NCI-H69 (cell line): ENCODE results near the gene GNA12.

ENCODE experiments used
- DNase-seq: peaks from one replicate; lab custom pipeline; 2025; lab: John Stamatoyannopoulos, UW

GNA12 gene

DNA sequence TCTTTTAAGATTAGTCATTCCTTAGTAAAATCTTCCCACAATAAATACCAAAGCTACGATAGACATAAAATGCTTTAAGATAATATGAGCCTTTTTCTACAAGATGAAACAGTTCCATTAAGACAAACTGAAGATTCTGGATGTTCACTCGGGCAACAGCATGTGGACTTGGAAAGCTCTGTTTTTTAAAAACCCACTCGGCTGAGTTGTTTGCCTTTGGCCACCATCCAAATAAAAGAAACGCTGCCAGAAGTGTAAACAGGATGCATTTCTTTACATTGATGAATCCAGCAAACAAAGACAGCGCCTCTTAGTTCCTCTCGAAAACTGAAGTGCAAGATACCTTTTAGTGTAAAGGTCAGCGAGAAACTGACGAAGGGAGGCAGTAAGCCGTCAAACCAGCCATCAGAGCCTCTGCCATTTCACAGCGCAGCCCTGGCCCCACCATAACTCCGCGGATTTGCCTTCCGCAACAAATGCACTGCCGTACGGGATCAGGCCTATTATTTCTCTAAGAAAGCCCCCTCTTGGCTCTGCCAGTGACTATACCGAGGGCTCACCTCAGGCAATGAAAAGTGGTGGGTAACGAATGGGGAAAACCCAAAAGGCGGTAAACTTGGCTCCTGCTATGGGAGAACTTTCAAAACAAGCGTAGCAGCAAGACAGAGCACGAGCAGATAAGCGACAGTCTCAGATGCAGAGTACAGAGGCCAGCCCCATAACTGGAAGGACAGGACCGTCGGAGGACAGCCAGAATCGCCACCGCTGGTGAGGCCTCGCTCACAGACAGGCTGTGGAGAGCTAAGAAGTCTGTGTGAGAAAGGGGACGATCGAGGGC, 41.4 kb downstream of the GNA12 start:
- DNase-seq: peak; percentile 68

DNA sequence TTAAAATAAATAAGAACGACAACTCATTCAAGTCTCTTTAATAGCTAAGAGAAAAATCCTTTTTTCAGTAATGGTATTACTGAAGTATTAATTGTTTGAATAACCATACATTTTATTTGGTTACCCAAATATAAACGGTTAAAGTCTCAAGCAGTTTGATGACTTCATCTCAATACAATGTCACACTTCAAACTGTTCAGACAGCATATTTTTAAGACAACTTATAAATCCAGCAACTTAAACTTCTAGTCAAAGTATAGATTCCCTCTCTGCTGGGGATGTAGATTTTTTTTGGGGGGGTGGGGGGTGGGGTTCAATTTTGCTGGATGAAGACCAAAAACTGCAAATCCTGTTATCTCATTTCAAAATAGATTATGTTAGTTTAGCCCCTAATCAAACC, 42.0 kb downstream of the GNA12 start:
- DNase-seq: no peak

DNA sequence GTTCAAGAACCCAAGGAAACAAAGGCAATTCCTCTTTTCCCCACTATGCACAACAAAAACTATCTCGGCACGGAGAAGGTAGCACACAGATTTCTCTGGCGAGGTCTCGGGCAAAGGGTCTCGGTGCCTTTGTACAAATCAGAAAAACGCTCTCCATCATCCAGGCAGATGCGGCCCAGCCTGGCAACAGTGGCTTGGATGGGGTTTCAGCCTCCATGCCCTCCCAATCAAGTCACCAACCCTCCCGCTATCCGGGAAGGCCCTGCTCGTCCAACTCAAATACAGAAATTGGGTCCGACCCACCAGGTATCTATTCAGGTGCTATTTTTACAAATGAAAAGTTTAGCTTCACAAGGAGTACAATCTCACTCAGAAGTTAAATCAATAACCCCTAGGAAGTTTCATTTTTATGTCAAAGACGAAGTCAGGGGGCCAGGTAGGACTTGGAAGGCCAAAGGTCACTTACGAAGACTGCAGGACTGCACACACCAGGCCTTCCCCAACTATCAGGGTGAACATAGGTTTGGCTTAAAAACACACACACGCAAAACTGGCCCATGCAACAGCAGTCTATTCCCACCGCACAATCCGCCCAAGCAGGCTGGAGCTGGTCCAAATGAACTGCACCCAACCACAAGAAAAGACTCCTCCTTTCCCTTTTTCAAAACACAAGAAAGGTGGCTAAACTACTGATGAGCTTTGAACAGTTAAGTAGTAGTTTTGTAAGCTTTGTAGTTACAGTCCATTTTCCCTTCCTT, 43.0 kb downstream of the GNA12 start:
- no peak for DNase-seq

DNA sequence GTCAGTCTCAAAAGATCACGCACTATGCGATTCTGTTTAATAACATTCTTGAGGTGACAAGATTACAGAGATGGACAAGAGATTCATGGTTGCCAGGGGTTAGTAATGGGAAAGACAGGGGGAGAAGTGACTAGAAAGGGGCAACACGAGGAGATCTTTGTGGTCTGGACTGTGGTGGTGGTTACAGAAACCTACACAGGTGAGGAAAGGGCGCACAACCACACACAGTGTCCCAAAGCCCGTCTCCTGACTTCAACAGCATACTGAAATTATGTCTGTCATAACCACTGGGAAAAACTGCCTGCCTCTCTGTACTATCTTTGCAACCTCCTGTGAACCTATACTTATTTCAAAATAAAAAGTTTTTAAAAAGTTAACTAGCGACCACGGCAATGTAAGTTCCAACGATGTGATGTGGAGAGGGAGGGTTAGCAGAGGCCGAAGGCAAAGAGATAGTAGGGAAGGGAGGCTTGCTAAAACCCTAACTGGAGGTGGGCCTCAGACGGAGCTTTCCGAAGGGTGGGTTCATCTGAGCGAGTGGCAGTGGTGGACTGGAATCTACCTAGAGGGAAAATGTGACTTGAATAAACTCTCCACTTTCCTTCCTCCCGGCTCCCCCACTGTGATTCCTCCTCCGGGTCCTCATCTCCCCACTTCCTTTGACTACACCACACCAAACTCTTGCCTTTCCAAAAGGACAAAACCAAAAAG, 43.7 kb downstream of the GNA12 start:
- DNase-seq: no peak

DNA sequence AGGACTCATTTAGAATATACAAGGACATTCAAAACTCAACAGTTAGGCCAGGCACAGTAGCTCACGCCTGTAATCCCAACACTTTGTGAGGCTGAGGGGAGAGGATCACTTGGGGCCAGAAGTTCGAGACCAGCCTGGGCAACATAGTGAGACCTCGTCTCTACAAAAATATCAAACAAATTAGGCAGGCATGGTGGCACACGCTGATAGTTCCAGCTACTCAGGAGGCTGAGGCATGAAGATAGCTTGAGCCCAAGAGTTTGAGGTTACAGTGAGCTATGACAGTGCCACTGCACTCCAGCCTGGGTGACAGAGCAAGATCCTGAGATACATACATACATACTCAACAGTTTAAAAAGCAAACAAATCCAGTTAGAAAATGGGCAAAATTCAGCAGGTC, 44.9 kb downstream of the GNA12 start:
- DNase-seq: no peak

DNA sequence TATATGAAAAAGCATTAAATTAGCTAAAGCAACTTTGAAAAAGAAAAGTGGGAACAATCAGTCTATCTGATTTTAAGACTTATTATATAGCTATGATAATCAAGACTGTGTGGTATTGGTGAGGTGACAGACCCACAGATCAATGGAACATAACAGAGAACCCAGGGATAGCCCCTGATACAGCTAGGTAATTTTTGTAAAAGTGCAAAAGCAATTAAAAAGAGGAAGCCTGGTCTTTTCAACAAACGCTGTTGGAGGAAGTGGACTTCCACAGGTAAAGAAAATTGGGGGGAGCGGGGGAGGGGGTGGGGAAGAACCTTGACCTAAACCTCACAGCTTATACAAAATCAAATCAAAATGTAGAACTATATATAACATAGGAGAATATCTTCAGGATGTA, 45.4 kb downstream of the GNA12 start:
- no peak for DNase-seq

DNA sequence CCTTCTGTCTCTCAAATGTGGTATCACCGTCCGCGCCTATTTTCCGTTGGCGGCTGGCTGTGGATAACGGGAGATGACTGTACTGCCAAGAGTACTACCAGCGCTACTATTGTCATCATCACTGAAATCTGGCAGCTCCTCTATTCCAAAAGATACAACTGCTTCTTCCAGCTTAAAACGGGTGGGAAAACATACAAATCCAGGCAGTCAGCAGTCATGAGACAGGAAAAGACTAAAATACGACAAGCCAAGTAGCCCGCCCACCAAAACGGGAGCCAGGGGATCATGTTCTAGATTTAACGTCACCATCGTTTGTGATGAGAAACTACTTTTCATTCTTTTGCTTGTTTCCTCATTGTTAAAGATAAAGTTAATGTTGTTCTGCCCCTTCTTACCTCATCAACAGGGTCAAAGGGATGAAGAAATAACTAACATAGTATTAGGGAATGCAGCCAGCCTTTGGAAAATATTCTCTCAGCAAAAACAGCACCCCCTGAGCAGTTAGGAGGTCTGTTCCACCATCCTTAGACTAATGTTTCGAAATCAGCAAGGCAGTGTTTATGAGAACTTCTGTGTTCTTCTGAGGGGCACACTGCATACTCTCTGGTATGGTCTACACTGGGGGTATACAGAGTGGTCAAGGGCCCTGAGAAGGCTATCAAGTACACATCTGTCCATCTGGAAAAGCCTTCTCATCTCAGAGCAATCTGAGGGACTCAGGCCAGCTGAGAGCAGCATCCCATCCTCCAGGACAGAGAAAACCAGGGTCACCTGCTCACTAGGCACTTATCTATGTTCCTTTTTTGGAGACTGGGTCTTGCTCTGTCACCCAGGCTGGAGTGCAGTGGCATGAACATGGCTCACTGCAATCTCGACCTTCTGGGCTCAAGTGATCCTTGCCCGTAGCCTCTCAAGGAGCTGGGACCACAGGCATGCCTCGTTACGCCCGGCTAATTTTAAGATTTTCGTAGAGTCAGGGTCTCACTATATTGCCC, 47.5 kb downstream of the GNA12 start:
- DNase-seq: no peak

DNA sequence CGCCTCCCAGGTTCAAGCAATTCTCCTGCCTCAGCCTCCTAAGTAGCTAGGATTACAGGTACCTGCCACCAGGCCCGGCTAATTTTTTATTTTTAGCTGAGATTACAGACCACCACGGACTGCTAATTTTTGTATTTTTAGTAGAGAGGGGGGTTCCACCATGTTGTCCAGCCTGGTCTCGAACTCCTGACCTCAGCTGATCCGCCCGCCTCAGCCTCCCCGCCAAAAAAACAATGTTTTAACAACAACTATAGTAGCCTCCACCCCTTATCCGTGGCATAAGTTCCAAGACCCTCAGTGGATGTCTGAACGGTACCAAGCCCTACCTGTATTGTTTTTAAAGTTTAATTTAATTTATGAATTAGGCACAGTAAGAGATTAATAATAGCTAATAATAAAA, 48.2 kb downstream of the GNA12 start:
- DNase-seq: no peak

DNA sequence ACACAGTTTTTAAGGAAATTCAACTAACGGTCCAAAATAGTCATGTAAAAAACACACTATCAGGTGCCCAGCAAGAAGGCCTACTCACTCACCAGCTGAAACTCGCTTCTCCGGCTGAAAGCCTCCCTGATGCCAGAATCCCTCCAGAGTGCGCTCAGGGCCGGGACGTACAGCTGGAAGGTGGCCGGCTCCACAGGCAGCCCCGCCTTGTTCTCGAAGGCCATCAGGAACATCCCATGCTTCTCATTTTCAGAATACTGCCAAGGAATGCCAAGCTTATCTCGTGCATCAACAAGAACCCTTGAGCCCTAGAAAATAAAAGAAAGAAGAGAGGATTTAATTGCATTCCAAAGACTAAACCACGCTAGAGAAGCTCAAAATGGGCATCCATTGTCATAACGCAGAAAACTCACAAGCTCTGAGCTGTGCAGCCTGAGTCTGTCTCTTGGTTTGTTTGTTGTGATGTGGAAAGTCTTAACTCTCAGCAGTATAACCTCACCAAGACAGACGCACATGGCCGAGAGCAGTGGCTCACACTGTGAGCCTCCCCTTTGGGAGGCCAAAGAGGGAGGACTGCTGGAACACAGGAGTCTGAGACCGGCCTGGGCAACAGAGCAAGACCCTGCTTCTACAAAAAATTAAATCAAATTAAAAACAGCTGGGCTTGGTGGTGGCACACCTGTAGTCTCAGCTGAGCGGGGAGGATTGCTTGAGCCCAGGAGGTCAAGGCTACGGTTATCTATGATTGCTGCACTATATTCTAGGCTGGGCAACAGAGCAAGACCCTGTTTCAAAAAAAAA, 49.1 kb downstream of the GNA12 start:
- DNase-seq: no peak

DNA sequence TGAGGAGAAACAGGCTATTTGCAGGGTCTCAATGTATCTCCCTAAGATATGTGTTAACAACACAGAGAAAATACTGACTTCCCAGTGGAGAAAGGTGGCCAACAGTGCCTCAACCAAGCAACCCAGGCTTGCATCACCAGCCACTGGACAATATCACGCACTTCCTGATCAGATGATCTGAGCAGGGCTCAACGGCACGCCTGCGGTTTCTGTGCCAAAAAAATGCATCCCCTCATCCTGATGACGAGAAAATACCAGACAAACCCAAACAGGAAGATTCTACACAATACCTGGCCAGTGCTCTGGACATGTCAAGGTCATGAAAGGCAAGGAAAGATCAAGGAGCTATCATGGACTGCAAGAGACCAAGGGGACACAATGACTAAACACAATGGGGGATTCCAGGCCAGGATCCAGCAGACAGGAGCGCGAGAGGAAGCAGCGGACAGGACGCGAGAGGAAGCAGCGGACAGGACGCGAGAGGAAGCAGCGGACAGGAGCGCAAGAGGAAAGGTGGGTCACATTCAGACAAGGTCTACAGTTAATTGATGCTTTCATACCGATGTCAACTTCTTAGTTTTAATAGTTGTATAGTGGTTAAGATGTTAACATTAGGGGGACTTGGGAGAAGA, 51.1 kb downstream of the GNA12 start:
- no peak for DNase-seq

DNA sequence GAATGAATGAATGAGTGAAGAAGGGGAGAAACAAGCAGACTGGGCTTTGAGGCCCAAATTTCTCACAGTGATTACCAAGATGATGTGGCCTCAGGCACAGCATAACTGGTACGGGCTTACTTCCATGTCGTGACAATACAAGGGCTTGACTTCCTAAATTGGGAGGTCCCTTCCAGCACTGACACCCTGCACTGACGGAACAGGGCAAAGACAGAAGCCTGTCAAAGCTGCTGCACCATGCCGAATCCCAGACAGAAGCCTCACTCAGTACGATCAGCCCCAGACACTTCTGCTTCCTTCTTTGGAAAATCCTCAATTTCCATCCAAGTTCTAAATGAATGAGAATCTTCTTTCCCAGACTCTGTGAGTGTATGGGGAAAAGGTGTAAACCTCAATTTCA, 51.9 kb downstream of the GNA12 start:
- no peak for DNase-seq

DNA sequence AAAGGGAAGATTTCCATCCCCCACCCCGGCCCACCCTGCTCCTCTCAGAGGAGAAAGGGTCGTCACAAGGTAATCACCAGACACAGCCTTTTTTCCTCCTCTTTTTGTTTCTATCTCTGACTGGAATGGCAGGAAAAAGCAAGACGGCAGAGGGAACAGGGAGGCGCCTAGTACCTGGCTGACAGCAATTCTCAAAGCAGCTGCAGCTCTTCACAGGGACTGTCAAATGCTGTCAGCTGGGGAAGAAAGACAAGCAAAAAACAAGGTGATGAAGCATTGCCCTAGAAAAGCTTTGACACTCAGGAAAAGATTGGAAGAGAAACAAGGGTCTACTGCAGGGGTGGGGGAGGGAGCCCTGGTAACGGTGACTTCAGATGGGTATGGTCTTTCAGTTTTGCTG, 52.7 kb downstream of the GNA12 start:
- DNase-seq: no peak

DNA sequence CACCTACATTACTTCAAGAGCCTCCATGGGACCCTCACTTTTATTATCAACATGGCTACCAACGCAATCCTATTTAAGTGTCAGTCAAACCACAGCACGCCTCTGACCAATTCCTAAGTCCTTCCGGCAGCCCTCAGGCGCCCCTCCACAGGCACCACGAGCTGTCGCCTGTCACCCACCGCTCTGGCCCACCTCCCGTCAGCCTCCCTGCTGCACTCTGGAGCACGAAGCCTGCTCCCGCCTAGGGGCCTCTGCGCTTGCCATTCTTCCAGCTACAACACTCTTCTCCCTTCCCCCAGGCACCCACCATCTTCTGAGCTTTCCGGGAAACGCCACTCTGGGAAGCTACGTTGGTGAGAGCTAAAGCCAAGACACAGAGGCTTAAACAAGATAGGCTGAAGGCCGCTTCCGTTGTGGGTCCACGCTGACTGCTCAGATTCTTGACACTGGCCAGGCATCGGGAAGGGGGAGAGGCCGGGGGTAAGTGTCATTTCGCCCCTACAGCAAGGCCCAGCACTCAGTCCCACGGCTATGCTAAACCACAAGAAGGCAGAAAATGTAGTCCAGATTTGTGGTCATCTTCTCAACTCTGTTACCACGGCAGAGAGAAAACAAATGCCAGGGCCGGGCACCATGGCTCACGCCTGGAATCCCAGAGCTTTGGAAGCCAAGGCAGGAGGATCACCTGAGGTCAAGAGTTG, 56.7 kb downstream of the GNA12 start:
- no peak for DNase-seq

DNA sequence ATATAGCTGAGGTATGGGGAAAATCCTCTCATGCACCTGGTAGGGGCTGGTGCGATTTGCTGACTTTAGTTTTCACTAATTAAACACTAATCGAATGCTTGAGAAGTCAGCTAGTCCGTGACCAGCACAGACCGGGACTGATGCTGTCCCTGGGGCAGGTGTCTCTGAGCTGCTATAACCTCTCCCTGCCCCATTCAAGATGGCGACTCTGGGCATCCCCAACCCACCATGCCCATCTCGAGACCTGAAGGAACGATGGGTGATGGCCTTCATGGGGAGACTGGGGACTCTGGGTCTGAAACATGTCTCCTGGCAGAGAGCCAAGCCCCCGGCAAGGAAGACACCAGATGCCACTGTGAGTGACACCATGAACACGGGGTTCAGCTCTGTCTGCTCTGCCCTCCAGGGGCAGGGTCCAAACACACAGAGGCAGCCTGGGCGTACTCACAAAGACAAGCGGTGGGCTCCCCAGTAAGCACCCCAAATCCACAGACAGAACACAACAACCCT, 57.4 kb downstream of the GNA12 start:
- DNase-seq: no peak

DNA sequence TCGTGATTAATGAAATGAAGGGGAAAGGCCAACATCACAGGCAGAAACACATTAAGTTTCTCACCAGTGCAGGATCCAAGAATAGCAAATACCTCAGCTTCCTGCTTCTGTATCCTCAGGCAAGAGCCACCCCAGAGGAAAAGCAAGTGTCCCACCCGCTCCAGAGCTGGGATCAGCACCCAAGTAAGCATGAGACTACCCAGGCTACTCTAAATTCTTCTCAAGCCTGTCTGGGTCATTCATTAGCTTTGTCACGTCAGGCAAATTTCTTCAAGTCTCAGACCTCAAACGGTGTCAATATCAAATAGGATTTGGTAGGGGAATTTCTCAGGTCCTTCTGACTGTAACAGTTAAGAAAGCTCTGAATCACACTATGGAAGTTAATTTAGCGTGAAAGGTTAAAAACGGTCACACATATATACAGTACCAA, 59.0 kb downstream of the GNA12 start:
- DNase-seq: no peak

DNA sequence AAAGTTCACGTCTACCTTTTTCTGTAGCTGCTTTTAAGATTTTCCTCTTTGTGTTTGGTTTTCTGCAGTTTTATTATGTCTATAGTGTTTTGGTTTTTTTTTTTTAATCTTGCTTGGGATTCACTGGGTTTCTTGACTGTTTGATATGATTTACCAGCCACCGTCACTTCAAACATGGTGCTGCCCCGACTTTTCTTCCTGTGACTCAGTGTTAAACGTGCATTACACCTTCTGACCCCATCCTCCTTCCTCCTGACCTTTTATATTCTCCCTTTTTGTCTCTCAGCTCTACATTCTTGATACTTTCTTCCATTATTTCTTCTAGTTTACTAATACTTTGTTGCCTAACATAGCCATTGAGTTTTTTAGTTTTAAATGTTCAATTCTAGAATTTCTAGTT, 61.5 kb downstream of the GNA12 start:
- DNase-seq: no peak

DNA sequence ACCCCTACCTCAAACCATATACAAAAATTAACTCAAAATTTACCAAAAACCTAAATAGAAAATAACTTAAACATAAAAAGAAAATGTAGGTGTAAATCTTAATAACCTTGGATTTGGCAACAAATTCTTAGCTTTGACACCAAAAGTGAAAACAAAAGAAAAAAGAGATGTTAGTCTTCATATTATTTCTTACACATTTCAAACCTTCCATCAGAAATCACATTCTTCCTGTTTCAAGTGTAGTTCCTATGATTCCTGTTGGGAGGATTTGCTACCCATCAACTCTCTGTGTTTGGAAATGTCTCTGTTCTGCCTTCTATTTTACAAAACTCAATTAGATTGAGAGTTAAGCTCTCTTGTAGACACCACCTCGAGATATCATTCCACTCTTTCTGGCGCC, 62.0 kb downstream of the GNA12 start:
- DNase-seq: no peak

DNA sequence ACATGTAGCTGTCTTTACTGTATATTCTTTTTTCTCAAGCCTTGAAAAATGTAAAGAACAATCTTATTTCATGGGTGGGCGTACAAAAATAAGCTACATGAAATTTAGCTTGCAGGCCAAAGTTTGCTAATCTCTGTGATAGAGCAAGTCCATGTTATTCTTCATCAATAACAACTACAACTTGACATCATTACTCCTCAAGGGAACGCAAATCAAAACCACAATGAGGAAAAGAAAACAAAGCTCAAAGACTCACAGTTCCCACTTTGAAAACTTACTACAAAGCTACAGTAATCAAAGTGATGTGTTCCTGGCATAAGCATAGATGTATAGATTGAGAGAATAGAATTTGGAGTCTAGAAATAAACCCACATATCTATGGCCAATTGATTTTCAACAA, 62.5 kb downstream of the GNA12 start:
- no peak for DNase-seq

DNA sequence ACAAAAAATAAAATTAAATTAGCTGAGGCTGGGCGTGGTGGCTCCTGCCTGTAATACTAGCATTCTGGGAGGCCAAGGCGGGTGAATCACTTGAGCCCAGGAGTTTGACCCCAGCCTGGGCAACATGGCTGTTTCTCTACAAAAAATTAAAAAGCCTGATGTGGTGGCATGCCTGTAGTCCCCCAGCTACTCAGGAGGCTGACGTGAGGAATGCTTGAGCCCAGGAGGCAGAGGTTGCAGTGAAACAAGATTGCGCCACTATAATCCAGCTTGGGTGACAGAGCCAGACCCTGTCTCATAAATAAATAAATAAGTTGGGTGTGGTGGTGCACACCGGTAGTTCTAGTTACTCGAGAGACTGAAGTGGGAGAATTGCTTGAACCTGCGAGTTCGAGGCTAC, 65.1 kb downstream of the GNA12 start:
- DNase-seq: no peak
